GM23338 (cell line): ENCODE data around the gene OLAH.

Experiments used
- CREB1 ChIP-seq: fragments of 250-450 bp; sonication (Bioruptor Pico); IDR thresholded peaks from 2 replicates; pipeline ENCODE4 v1.5.0; 2020; ENCODE audit warnings: low read depth, mild to moderate bottlenecking, moderate library complexity
- EZH2 ChIP-seq: fragments of 200-600 bp; sonication (generic); IDR thresholded peaks from one replicate; pipeline ENCODE4 v1.8.0; 2017; ENCODE audit warnings: antibody characterized with exemption, mild to moderate bottlenecking, low read depth; ENCODE audit not compliant: unreplicated experiment
- EZH2phosphoT487 ChIP-seq: fragments of 200-600 bp; sonication (generic); IDR thresholded peaks from one replicate; pipeline ENCODE4 v1.8.1; 2018; ENCODE audit warnings: antibody characterized with exemption; ENCODE audit not compliant: unreplicated experiment
- JUNB ChIP-seq: IDR thresholded peaks from one replicate; pipeline ENCODE4 v1.6.1; 2016; ENCODE audit warnings: antibody characterized with exemption; ENCODE audit not compliant: unreplicated experiment
- POLR2AphosphoS5 ChIP-seq: IDR thresholded peaks from 2 replicates; pipeline ENCODE4 v1.6.1; 2016; ENCODE audit warnings: antibody characterized with exemption, low read depth
- STAT1 ChIP-seq: IDR thresholded peaks from one replicate; pipeline ENCODE4 v1.6.1; 2016; ENCODE audit warnings: antibody characterized with exemption; ENCODE audit not compliant: unreplicated experiment
- ZNF114 ChIP-seq: fragments of 250-450 bp; sonication (Bioruptor Pico); IDR thresholded peaks from 2 replicates; pipeline ENCODE4 v1.5.0; 2020; ENCODE audit warnings: mild to moderate bottlenecking, moderate library complexity
- ZNF331 ChIP-seq: fragments of 250-450 bp; sonication (Bioruptor Pico); IDR thresholded peaks from 2 replicates; pipeline ENCODE4 v1.5.0; 2020; ENCODE audit warnings: low read depth, mild to moderate bottlenecking, moderate library complexity
- TF ChIP-seq, protein P1 (sequence below), 2 experiments: fragments of 200-600 bp in 1 of 2; sonication (generic) in 1 of 2; conservative IDR thresholded peaks; 2 replicates each; pipeline versions ENCODE4 v1.5.1 to v1.6.1; 2016 to 2017; ENCODE audit warnings: antibody characterized with exemption in 2 of 2, low read depth in 2 of 2, mild to moderate bottlenecking in 2 of 2, moderate library complexity in 1 of 2
- TF ChIP-seq, protein P2 (sequence below): IDR thresholded peaks from one replicate; pipeline ENCODE4 v1.6.1; 2018; ENCODE audit warnings: antibody characterized with exemption; ENCODE audit not compliant: unreplicated experiment

DNA sequence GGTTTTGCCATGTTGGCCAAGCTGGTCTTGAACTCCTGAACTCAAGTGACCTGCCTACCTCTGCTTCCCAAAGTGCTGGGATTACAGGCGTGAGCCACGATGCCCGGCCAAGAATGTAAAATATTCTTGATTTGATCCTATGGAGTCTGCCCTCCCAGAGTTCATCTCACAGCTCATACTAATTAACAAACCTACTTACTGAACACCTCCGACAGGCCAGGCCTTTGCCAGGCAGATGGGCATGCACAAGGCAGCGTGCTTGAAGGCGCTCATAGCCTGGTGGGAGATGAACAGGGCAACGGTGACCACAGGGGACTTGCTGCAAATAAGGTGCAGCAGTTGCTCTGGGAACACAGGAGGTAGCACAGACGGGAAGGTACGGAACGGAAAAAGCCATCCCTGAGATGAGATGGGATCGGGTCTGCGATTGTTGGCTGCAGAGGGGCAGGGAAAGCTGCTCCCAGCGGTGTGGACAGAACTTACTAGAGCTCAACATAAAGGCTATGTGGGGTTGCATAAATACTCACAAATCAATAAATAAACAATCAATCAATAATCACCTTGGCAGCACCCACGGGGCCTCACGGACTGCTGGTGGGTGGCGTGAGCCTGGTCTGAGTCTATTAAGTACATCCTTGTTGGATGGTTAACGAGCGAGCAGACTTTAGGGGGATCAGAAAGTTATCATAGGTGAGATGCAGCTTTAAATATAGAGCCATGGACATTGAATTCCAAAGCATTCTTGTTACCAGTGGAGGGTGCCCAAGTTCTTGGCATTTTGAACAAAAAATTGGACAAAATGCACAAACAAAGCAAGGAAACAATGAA lies 40.1 kb downstream of the OLAH start:
- TF ChIP-seq, protein P1, sequence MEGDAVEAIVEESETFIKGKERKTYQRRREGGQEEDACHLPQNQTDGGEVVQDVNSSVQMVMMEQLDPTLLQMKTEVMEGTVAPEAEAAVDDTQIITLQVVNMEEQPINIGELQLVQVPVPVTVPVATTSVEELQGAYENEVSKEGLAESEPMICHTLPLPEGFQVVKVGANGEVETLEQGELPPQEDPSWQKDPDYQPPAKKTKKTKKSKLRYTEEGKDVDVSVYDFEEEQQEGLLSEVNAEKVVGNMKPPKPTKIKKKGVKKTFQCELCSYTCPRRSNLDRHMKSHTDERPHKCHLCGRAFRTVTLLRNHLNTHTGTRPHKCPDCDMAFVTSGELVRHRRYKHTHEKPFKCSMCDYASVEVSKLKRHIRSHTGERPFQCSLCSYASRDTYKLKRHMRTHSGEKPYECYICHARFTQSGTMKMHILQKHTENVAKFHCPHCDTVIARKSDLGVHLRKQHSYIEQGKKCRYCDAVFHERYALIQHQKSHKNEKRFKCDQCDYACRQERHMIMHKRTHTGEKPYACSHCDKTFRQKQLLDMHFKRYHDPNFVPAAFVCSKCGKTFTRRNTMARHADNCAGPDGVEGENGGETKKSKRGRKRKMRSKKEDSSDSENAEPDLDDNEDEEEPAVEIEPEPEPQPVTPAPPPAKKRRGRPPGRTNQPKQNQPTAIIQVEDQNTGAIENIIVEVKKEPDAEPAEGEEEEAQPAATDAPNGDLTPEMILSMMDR (conservative IDR thresholded peaks at IDR 0.05; ENCODE audit: low read depth in 2 of 2) = no peak
- TF ChIP-seq POLR2AphosphoS5 (no peak), CREB1 (CRISPR knock-in tag) (no peak), EZH2 (no peak), JUNB (no peak), EZH2phosphoT487 (no peak), ZNF331 (CRISPR knock-in tag) (no peak), STAT1 (no peak), ZNF114 (CRISPR knock-in tag) (no peak)
- TF ChIP-seq, protein P2, sequence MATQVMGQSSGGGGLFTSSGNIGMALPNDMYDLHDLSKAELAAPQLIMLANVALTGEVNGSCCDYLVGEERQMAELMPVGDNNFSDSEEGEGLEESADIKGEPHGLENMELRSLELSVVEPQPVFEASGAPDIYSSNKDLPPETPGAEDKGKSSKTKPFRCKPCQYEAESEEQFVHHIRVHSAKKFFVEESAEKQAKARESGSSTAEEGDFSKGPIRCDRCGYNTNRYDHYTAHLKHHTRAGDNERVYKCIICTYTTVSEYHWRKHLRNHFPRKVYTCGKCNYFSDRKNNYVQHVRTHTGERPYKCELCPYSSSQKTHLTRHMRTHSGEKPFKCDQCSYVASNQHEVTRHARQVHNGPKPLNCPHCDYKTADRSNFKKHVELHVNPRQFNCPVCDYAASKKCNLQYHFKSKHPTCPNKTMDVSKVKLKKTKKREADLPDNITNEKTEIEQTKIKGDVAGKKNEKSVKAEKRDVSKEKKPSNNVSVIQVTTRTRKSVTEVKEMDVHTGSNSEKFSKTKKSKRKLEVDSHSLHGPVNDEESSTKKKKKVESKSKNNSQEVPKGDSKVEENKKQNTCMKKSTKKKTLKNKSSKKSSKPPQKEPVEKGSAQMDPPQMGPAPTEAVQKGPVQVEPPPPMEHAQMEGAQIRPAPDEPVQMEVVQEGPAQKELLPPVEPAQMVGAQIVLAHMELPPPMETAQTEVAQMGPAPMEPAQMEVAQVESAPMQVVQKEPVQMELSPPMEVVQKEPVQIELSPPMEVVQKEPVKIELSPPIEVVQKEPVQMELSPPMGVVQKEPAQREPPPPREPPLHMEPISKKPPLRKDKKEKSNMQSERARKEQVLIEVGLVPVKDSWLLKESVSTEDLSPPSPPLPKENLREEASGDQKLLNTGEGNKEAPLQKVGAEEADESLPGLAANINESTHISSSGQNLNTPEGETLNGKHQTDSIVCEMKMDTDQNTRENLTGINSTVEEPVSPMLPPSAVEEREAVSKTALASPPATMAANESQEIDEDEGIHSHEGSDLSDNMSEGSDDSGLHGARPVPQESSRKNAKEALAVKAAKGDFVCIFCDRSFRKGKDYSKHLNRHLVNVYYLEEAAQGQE = no peak
